Heart left ventricle (tissue), 16 donors: Measurements from ENCODE around the gene AP5B1. TPM values are rescaled to one million over a fixed set of nuclear protein-coding genes. Genes with fewer than 3 reads are reported as not detected.
"Not testable (repeated sequence)": the region's sequence is repeated elsewhere in the genome, so short reads cannot be mapped to it uniquely, and the experiment has no call there.

Source experiments
- ATAC-seq, 4 donors: fragments of 200-7000 bp; cut with Tn5 transposase; one replicate each; pipeline ENCODE4 v1.9.1; 2020 to 2022; ENCODE audit warnings: moderate library complexity in 4 of 4, mild to moderate bottlenecking in 3 of 4, moderate number of reproducible peaks in 1 of 4
- DNase-seq, 5 donors: peaks; one replicate each; pipeline ENCODE4 v3.0.0-alpha.2; 2020
- H3K27ac ChIP-seq, 12 donors: fragments of 200-600 bp; sonication (generic) in 4 of 12; one replicate each; pipeline versions ENCODE4 v1.5.0 to v1.8.0; 2016 to 2022; ENCODE audit warnings: mild to moderate bottlenecking in 2 of 12
- H3K27me3 ChIP-seq, 9 donors: fragments of 200-600 bp; sonication (generic) in 2 of 9; one replicate each; pipeline versions ENCODE4 v1.5.1 to v1.8.0; 2016 to 2022; ENCODE audit warnings: mild to moderate bottlenecking in 3 of 9
- H3K36me3 ChIP-seq, 9 donors: fragments of 200-600 bp; sonication (generic) in 2 of 9; one replicate each; pipeline versions ENCODE4 v1.5.0 to v1.8.0; 2018 to 2022; ENCODE audit warnings: mild to moderate bottlenecking in 2 of 9
- H3K4me1 ChIP-seq, 12 donors: fragments of 200-600 bp; sonication (generic) in 4 of 12; one replicate each; pipeline versions ENCODE4 v1.5.0 to v1.8.0; 2016 to 2022; ENCODE audit warnings: mild to moderate bottlenecking in 3 of 12
- H3K4me3 ChIP-seq, 12 donors: fragments of 200-600 bp; sonication (generic) in 4 of 12; one replicate each; pipeline versions ENCODE4 v1.5.0 to v1.8.0; 2017 to 2022; ENCODE audit warnings: mild to moderate bottlenecking in 9 of 12, moderate library complexity in 4 of 12
- H3K9me3 ChIP-seq, 12 donors: fragments of 200-600 bp; sonication (generic) in 4 of 12; one replicate each; pipeline versions ENCODE4 v1.5.0 to v1.8.0; 2016 to 2022; ENCODE audit warnings: mild to moderate bottlenecking in 1 of 12
- CTCF ChIP-seq, 12 donors: fragments of 200-600 bp; sonication (generic) in 4 of 12; IDR thresholded peaks; one replicate each; pipeline versions ENCODE4 v1.5.0 to v1.8.0; 2018 to 2022; ENCODE audit warnings: antibody characterized with exemption in 12 of 12, mild to moderate bottlenecking in 5 of 12
- POLR2A ChIP-seq, 2 donors: fragments of 450-650 bp; IDR thresholded peaks; one replicate each; pipeline ENCODE4 v1.6.1; 2017; ENCODE audit warnings: antibody characterized with exemption in 2 of 2, mild to moderate bottlenecking in 2 of 2, moderate library complexity in 2 of 2
- WGBS, 4 donors: extraction: QIAGEN DNeasy Blood & Tissue Kit in 2 of 4; methylation state at CpG; one replicate each; pipeline versions ENCODE4 v1.1.5 to v1.1.7; 2013 to 2018; 5-methylcytosine and 5-hydroxymethylcytosine counted together
- intact Hi-C, 10 donors: fragments of 100-400 bp; cut with DNase I; formaldehyde crosslinking; loops; one replicate each; pipeline versions ENCODE4 v1.11.1 to v1.14.2; 2022
- polyA plus RNA-seq, 2 donors: library from polyadenylated mRNA; stranded (reverse); fragments of 200-250 nt; gene quantifications; one replicate each; pipeline ENCODE4 v1.2.3, GENCODE V29; 2013
- total RNA-seq, 9 donors: library from RNA; depleted of rRNA in 2 of 9; stranded (reverse); fragments of >200 nt in 2 of 9; fragmentation: NEBNext Ultra II Directional in 3 of 9; extraction: Animal tissue kit (Norgen Biotek cat#: 25700) in 3 of 9; gene quantifications; one replicate each; pipeline versions ENCODE4 v1.1.0 to v1.2.4, GENCODE V29; 2016 to 2023
- donor health status: ischemic (EF 13 %, LVEDD 7.1; RV severe dilation, severe dysfunction).
- donor health status: healthy with polysubstance abuse.
- donor health status: DM: no; HTN: yes; CAD: no.
- donor health status: DM: no; HTN: no; CAD: no.
- donor health status: ischemic (EF 25% LVEDD 6.9; RV normal size, moderate dysfunction).
- donor health status: ischemic (EF 25% LVEDD 5.7; RV mildly dilated, moderate dysfunction).
- donor health status: healthy.
- donor health status: DM: yes; HTN: yes; CAD: no.
- donor health status: ischemic (EF 35%, LVEDD 5.7; RV mildly dilated, moderate dysfunction).
- donor health status: nonischemic (EF 11% LVEDD 7.7; RV severe dilation, severe dysfunction).
- donor health status: DM: yes; HTN: yes; CAD: no.
- donor health status: PGD.
- donor health status: ischemic (EF 29% LVEDD 5.4; RV normal size, mild dysfunction).
- donor health status: nonischemic (EF 23%, LVEDD 6.1; RV moderate dilation, normal function).

Gene AP5B1
- total and polyA plus RNA-seq, 11 donors: 4.4 to 17.7 (median 8.7) TPM

GRCh38 chr11:65771589-65772112, 9.1 kb downstream of the AP5B1 start:
- H3K9me3 ChIP-seq: no peaks in the 10 kb centered on the region
- DNase-seq (no peak), ATAC-seq (no peak)
- WGBS, 4 donors: 73 to 83% (median 80%) methylated on average over 6 of the region's 6 CpGs
- no peaks in the 10 kb centered on the region for H3K27me3 ChIP-seq
- TF ChIP-seq POLR2A (IDR thresholded peaks at IDR 0.05) (no peak), CTCF (IDR thresholded peaks at IDR 0.05) (no peak)
- peaks cover 0 to 5% (median 1%) of the 10 kb centered on the region in 9 donors for H3K36me3 ChIP-seq
- intact Hi-C loops: loop anchor here in 5 of 10 donors (5.0 to 10.0 kb wide), 6 partner anchors 39 to 157 kb away; partner anchors contain the start of genes KAT5 (in 1 of the 5), MAP3K11 (in 1 of the 5), PCNX3 (in 1 of the 5) and RNASEH2C (in 1 of the 5)
- peaks cover 0 to 36% (median 0%) of the 10 kb centered on the region in 12 donors for H3K4me1 ChIP-seq
- no peak overlapping the region for H3K4me3 ChIP-seq
- no peak overlapping the region for H3K27ac ChIP-seq

DNA sequence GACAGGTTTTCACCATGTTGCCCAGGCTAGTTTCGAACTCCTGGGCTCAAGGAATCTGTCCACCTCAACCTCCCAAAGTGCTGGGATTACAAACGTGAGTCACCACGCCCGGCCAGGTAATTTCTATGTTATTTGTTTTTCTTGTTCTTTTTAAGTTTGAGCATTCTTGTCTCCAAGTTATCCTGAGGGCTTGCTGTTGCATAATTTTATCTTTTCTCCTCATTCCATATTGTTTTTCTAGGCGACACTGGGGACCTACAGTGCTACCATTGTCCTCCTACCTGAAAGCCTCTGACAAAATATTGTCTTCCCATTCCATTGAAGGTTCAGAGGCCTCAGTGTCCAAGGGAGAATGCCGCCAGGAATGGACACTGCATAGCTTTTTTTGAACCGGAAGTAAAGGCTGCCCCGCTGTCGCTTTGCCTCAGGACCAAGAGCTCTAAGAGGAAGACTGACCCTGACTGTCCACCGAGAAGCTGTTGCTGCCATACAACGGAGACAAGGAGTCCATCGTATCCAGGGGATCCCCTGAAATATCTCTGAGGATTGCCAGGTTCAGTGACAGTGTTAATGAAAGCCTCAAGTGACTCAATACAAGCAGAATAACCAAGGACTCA, 9.7 kb downstream of the AP5B1 start:
- no peak overlapping the region for H3K27ac ChIP-seq
- H3K4me3 ChIP-seq: no peak overlapping the region
- H3K36me3 ChIP-seq: no peaks in the 10 kb centered on the region
- no peak for DNase-seq
- intact Hi-C loops: loop anchor here in 5 of 10 donors (5.0 to 10.0 kb wide), 6 partner anchors 39 to 156 kb away; partner anchors contain the start of genes KAT5 (in 1 of the 5), MAP3K11 (in 1 of the 5), PCNX3 (in 1 of the 5) and RNASEH2C (in 1 of the 5)
- ATAC-seq: no peak
- H3K9me3 ChIP-seq: no peaks in the 10 kb centered on the region
- 87 to 88% (median 88%) methylated on average over 12 of the region's 12 CpGs for WGBS, 4 donors
- TF ChIP-seq POLR2A (IDR thresholded peaks at IDR 0.05): no peak
- TF ChIP-seq CTCF (IDR thresholded peaks at IDR 0.05): no peak
- no peaks in the 10 kb centered on the region for H3K27me3 ChIP-seq
- peaks cover 0 to 30% (median 0%) of the 10 kb centered on the region in 12 donors for H3K4me1 ChIP-seq

DNA sequence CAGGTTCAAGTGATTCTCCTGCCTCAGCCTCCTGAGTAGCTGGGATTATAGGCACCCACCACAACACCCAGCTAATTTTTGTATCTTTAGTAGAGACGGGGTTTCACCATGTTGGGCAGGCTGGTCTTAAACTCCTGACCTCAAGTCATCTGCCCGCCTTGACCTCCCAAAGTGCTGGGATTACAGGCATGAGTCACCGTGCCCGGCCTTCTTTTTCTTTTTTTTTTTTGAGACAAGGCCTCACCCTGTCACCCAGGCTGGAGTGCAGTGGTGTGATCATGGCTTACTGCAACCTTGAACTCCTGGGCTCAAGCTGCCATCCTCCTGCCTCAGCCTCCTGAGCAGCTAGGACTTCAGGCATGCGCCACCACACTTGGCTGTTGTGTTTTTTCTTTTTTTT, 13.0 kb downstream of the AP5B1 start:
- H3K36me3 ChIP-seq, H3K9me3 ChIP-seq, intact Hi-C loops, H3K4me3 ChIP-seq, H3K27ac ChIP-seq, DNase-seq, H3K27me3 ChIP-seq, H3K4me1 ChIP-seq, ATAC-seq: not testable (repeated sequence)
- 85 to 90% (median 89%) methylated on average over 5 of the region's 5 CpGs for WGBS, 4 donors

DNA sequence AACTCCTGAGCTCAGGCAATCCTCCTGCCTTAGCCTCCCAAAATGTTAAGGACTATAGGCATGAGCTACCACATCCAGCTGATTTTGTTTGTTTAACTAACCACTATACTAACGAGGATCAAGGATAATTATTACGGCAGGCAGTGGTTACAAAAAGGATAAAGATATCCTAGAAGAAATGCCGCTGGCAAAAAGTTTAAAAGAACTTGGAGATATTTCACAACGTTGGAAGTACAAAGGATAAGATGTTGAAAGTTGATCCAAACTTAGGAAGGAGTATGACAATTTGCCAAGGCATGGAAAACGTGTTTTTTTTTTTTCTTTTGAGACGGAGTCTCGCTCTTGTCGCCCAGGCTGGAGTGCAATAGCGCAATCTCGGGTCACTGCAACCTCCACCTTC, 13.4 kb downstream of the AP5B1 start:
- Histone ChIP-seq H3K4me1 (peaks cover 0 to 8% (median 0%) of the 10 kb centered on the region in 12 donors), H3K9me3 (no peaks in the 10 kb centered on the region), H3K4me3 (no peak overlapping the region), H3K27ac (no peak overlapping the region), H3K27me3 (no peaks in the 10 kb centered on the region), H3K36me3 (no peaks in the 10 kb centered on the region)
- WGBS, 4 donors: 82 to 86% (median 84%) methylated on average over 10 of the region's 10 CpGs
- ATAC-seq (no peak), DNase-seq (no peak)
- TF ChIP-seq CTCF (IDR thresholded peaks at IDR 0.05) (no peak), POLR2A (IDR thresholded peaks at IDR 0.05) (no peak)
- intact Hi-C loops: no loop called here
